ENCODE data around the gene DDA1.
A peak's percentile ranks its signal among the peaks of the same experiment; 100 is the strongest.

The DDA1 gene

GRCh38 chr19:17305517-17306284 is 3.7 kb upstream of the DDA1 start, which contains the start of gene MRPL34:
MRPL34 (plus strand) TSS chr19:17305872; CDS start chr19:17305893, 21 bp downstream.
- DNase-seq (ENCODE audit: low read depth, low spot score) = peak; percentile 99
- peak within 1 kb of the TSS; percentile 89 for H3K4me3 ChIP-seq (ENCODE audit: low read length)

- no peak for DNase-seq (ENCODE audit: low read depth, low spot score)
- H3K4me3 ChIP-seq (ENCODE audit: low read length) = peak overlapping the region; percentile 89
Measured at GRCh38 chr19:17306285-17306714, 3.1 kb upstream of the DDA1 start.

GRCh38 chr19:17307876-17308377 is 1.4 kb upstream of the DDA1 start:
- H3K4me3 ChIP-seq (ENCODE audit: low read length) = no peak overlapping the region
- DNase-seq (ENCODE audit: low read depth, low spot score) = no peak

GRCh38 chr19:17309965-17310461 is 650 bp downstream of the DDA1 start:
- DNase-seq (ENCODE audit: low read depth, low spot score) = no peak

GRCh38 chr19:17311455-17312188 is 2.3 kb downstream of the DDA1 start:
- no peak for DNase-seq (ENCODE audit: low read depth, low spot score)
- no peak overlapping the region for H3K4me3 ChIP-seq (ENCODE audit: low read length)

More at GRCh38 chr19:17309965-17310461, 650 bp downstream of the DDA1 start:
- peak overlapping the region; percentile 88 for H3K4me3 ChIP-seq (ENCODE audit: low read length)

GRCh38 chr19:17312189-17313113 is 3.1 kb downstream of the DDA1 start:
- H3K4me3 ChIP-seq (ENCODE audit: low read length) = no peak overlapping the region
- DNase-seq (ENCODE audit: low read depth, low spot score) = no peak

- no peak for DNase-seq (ENCODE audit: low read depth, low spot score)
- H3K4me3 ChIP-seq (ENCODE audit: low read length) = no peak overlapping the region
Measured at GRCh38 chr19:17314007-17314593, 4.7 kb downstream of the DDA1 start.

- no peak overlapping the region for H3K4me3 ChIP-seq (ENCODE audit: low read length)
- no peak for DNase-seq (ENCODE audit: low read depth, low spot score)
Measured at GRCh38 chr19:17318966-17319365, 9.6 kb downstream of the DDA1 start.

GRCh38 chr19:17319473-17320238 is 10.3 kb downstream of the DDA1 start:
- H3K4me3 ChIP-seq (ENCODE audit: low read length) = no peak overlapping the region
- no peak for DNase-seq (ENCODE audit: low read depth, low spot score)

GRCh38 chr19:17320435-17320834 is 11.1 kb downstream of the DDA1 start:
- DNase-seq (ENCODE audit: low read depth, low spot score) = no peak
- H3K4me3 ChIP-seq (ENCODE audit: low read length) = no peak overlapping the region

- H3K4me3 ChIP-seq (ENCODE audit: low read length) = no peak overlapping the region
- DNase-seq (ENCODE audit: low read depth, low spot score) = no peak
Measured at GRCh38 chr19:17321655-17322489, 12.5 kb downstream of the DDA1 start.

- no peak overlapping the region for H3K4me3 ChIP-seq (ENCODE audit: low read length)
- no peak for DNase-seq (ENCODE audit: low read depth, low spot score)
Measured at GRCh38 chr19:17322854-17323253, 13.5 kb downstream of the DDA1 start.

GRCh38 chr19:17323300-17323963 is 14.1 kb downstream of the DDA1 start:
- DNase-seq (ENCODE audit: low read depth, low spot score) = no peak
- H3K4me3 ChIP-seq (ENCODE audit: low read length) = no peak overlapping the region

GRCh38 chr19:17323964-17324332 is 14.6 kb downstream of the DDA1 start:
- no peak overlapping the region for H3K4me3 ChIP-seq (ENCODE audit: low read length)
- no peak for DNase-seq (ENCODE audit: low read depth, low spot score)

GRCh38 chr19:17324357-17325114 is 15.2 kb downstream of the DDA1 start:
- no peak for DNase-seq (ENCODE audit: low read depth, low spot score)
- no peak overlapping the region for H3K4me3 ChIP-seq (ENCODE audit: low read length)

- no peak overlapping the region for H3K4me3 ChIP-seq (ENCODE audit: low read length)
- no peak for DNase-seq (ENCODE audit: low read depth, low spot score)
Measured at GRCh38 chr19:17325133-17325532, 15.8 kb downstream of the DDA1 start.

Data from Jurkat, Clone E6-1 (cell line).